H1 (cell line): Measurements from ENCODE around the gene NR3C1. TPM values are rescaled to one million over a fixed set of nuclear protein-coding genes. Genes with fewer than 3 reads are reported as not detected.

Experiments
- ASH2L ChIP-seq: fragments of 200-600, 300-600 bp; sonication (generic); IDR thresholded peaks from one replicate; pipeline ENCODE4 v1.7.1; 2017; ENCODE audit warnings: low read length
- CEBPB ChIP-seq: IDR thresholded peaks from 2 replicates; pipeline ENCODE4 v1.6.1; 2012; ENCODE audit warnings: low read depth, low read length
- CHD7 ChIP-seq: fragments of 300-600 bp; sonication (generic); IDR thresholded peaks from 2 replicates; pipeline ENCODE4 v1.7.1; 2012; ENCODE audit warnings: low read length, moderate library complexity, mild to moderate bottlenecking, inconsistent platforms; ENCODE audit not compliant: insufficient replicate concordance
- RBBP5 ChIP-seq: IDR thresholded peaks from 2 replicates; pipeline ENCODE4 v1.7.1; 2012; ENCODE audit warnings: low read depth, mild to moderate bottlenecking, inconsistent platforms, low read length, moderate library complexity, borderline replicate concordance
- RXRA ChIP-seq: IDR thresholded peaks from 2 replicates; pipeline ENCODE4 v1.6.1; 2011; ENCODE audit warnings: low read depth, mild to moderate bottlenecking, low read length, moderate library complexity; ENCODE audit not compliant: insufficient read depth
- SIX5 ChIP-seq: IDR thresholded peaks from 2 replicates; pipeline ENCODE4 v1.6.1; 2011; ENCODE audit warnings: mild to moderate bottlenecking, low read depth, low read length
- TAF1 ChIP-seq: IDR thresholded peaks from 2 replicates; pipeline ENCODE4 v1.6.1; 2011; ENCODE audit warnings: mild to moderate bottlenecking, low read depth, low read length
- TAF7 ChIP-seq: optimal IDR thresholded peaks from 2 replicates; pipeline ENCODE3; 2011; ENCODE audit warnings: low read depth, mild to moderate bottlenecking, inconsistent platforms, low read length, moderate library complexity, borderline replicate concordance
- USF2 ChIP-seq: IDR thresholded peaks from 2 replicates; pipeline ENCODE4 v1.6.1; 2011; ENCODE audit warnings: low read length, improper control_type of control experiment
- YY1 ChIP-seq: IDR thresholded peaks from 2 replicates; pipeline ENCODE4 v1.6.1; 2011; ENCODE audit warnings: low read depth, mild to moderate bottlenecking, low read length
- polyA plus RNA-seq, 7 experiments: library from polyadenylated mRNA; depleted of rRNA in 3 of 7; stranded (reverse) in 5 of 7; unstranded in 2 of 7; fragments of >200 nt in 5 of 7; fragments of 200-250 nt in 2 of 7; gene quantifications; 1 replicate in 5 of 7; 2 replicates in 1 of 7; 4 replicates in 1 of 7; pipeline versions ENCODE4 v1.2.1 to v1.2.3, GENCODE V29; 2011 to 2013; ENCODE audit warnings: missing spikeins in 2 of 7, mixed read lengths in 2 of 7
- total RNA-seq: library from RNA; stranded (reverse); fragmentation: NEBNext Ultra II Directional; extraction: Animal tissue kit (Norgen Biotek cat#: 25700); gene quantifications from 2 replicates; pipeline ENCODE4 v1.2.1, GENCODE V29; 2021

NR3C1 gene
- total and polyA plus RNA-seq, 2 of the 8 experiments (the other 6 are each of a cell fraction or from before 2014, with no cell fraction given): 1.7 to 5.4 TPM

DNA sequence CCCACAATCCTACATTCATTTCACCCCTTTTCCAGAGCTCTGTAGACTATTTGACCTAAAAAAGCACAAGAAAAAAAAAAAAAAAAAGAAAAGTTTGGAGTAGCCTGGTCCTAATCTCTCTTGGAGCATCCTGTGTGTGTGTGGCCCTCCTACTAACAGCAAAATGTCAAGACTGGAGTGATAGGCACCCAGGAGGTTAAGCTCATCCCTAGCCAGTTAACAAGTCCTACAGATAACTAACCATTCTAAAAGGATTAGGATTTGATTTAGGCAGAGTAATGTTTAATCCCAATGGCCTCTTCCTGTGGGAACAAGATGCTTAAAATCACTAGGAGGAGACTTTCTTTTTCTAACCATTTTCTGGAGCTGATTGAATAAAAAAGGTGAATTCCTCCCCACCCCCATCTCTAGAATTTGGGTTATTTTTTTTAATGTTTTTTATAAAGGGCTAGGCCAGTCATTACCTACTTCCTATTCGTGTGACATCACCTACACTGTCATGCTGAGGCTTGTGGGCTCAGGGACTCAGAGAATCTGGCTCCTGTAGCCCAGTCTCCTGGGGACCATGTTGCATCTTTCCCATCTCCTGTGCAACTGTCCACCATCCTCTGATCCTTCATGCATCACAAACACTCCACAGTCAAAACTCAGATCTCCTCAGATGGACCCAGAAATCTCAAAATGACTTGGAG, 43.2 kb upstream of the NR3C1 start (continued):
- TF ChIP-seq CHD7: no peak
- TF ChIP-seq RBBP5: no peak
- TF ChIP-seq USF2: no peak
- TF ChIP-seq TAF1: no peak
- no peak for TF ChIP-seq ASH2L
- no peak for TF ChIP-seq SIX5
- no peak for TF ChIP-seq RXRA
- TF ChIP-seq CEBPB: no peak
- no peak for TF ChIP-seq TAF7
- TF ChIP-seq YY1: no peak
